IPS-20b (cell line): ENCODE data around the gene GBP5.
"Not testable (repeated sequence)": the region's sequence is repeated elsewhere in the genome, so short reads cannot be mapped to it uniquely, and the experiment has no call there.

Experiments
- H3K27ac ChIP-seq: one replicate; pipeline ENCODE4 v1.5.1; 2013; ENCODE audit warnings: low read length
- H3K27me3 ChIP-seq: 2 replicates; pipeline ENCODE4 v1.6.1; 2013; ENCODE audit warnings: mild to moderate bottlenecking, low read length, inconsistent platforms; ENCODE audit not compliant: insufficient read depth
- H3K36me3 ChIP-seq: 2 replicates; pipeline ENCODE4 v1.6.1; 2013; ENCODE audit warnings: low read depth, mild to moderate bottlenecking, inconsistent platforms, low read length, moderate library complexity; ENCODE audit not compliant: insufficient read depth
- H3K4me1 ChIP-seq: 2 replicates; pipeline ENCODE4 v1.6.1; 2013; ENCODE audit warnings: mild to moderate bottlenecking, control low read depth, inconsistent platforms, low read length, moderate library complexity; ENCODE audit not compliant: insufficient read depth
- H3K4me3 ChIP-seq: 2 replicates; pipeline ENCODE4 v1.5.1; 2013; ENCODE audit warnings: mild to moderate bottlenecking, low read length, inconsistent platforms
- H3K9ac ChIP-seq: 2 replicates; pipeline ENCODE4 v1.6.1; 2013; ENCODE audit warnings: low read depth, mild to moderate bottlenecking, inconsistent platforms, low read length, moderate library complexity
- H3K9me3 ChIP-seq: 2 replicates; pipeline ENCODE4 v1.6.1; 2013; ENCODE audit warnings: mild to moderate bottlenecking, low read depth, low read length, inconsistent platforms; ENCODE audit not compliant: insufficient read depth

The GBP5 gene, protein sequence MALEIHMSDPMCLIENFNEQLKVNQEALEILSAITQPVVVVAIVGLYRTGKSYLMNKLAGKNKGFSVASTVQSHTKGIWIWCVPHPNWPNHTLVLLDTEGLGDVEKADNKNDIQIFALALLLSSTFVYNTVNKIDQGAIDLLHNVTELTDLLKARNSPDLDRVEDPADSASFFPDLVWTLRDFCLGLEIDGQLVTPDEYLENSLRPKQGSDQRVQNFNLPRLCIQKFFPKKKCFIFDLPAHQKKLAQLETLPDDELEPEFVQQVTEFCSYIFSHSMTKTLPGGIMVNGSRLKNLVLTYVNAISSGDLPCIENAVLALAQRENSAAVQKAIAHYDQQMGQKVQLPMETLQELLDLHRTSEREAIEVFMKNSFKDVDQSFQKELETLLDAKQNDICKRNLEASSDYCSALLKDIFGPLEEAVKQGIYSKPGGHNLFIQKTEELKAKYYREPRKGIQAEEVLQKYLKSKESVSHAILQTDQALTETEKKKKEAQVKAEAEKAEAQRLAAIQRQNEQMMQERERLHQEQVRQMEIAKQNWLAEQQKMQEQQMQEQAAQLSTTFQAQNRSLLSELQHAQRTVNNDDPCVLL

GRCh38 chr1:89272269-89273041 is at the start of gene GBP5:
GBP5 (minus strand) TSS chr1:89272860; CDS start chr1:89269555, 3,305 bp downstream.
- not testable (repeated sequence) for H3K9ac ChIP-seq, H3K27ac ChIP-seq, H3K36me3 ChIP-seq, H3K9me3 ChIP-seq, H3K4me1 ChIP-seq, H3K27me3 ChIP-seq, H3K4me3 ChIP-seq

GRCh38 chr1:89322402-89322801 is 49.7 kb upstream of the GBP5 start:
- H3K4me1 ChIP-seq: peaks cover 8% of the 10 kb centered on the region
- H3K36me3 ChIP-seq: no peaks in the 10 kb centered on the region
- H3K9ac ChIP-seq: no peak overlapping the region
- no peak overlapping the region for H3K27ac ChIP-seq
- peaks cover 15% of the 10 kb centered on the region; the same call in 1 of the 2 replicates for H3K9me3 ChIP-seq
- no peak overlapping the region for H3K4me3 ChIP-seq
- H3K27me3 ChIP-seq: no peaks in the 10 kb centered on the region

DNA sequence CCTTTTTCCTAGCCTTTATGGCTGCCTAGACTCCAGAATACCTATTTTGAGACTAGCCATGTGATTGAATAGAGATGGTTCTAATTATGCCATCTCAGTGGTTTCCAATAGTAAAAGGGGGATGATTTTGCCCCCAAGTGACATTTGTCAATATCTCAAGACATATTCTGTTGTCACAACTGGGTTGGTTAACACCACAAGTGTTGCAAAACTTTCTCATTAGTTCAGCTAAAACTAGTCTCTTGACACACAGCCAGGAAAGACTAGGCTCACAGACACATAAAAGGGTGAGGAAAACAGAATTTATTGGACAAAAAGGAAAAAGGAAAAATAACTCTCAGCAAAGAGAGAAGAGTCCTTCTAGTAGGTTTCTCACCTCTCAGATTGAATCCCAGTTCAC is 39.9 kb upstream of the GBP5 start:
- no peak overlapping the region for H3K9ac ChIP-seq
- no peaks in the 10 kb centered on the region; the same call in 1 of the 2 replicates for H3K9me3 ChIP-seq
- no peak overlapping the region for H3K4me3 ChIP-seq
- H3K4me1 ChIP-seq: no peaks in the 10 kb centered on the region
- H3K27me3 ChIP-seq: no peaks in the 10 kb centered on the region
- no peak overlapping the region for H3K27ac ChIP-seq
- H3K36me3 ChIP-seq: no peaks in the 10 kb centered on the region

DNA sequence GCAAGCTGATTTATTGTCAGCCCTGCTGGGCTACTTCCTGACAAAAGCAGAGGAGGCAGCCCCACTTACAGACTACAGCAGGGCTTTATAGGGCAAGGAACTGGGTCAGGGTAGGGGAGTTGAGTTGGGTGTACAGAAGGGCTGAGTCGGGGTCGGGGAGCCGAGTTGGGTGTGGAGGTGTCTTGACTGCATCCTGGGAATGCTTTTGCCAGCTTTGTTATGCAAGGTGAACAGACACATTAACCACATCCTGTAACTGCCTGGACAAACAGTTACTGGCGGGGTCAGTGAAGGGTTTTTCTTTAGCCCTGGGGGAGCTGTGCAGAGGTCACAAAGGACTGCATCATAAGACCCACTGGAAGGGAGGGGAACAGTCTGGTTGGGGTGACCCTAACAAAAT is 39.1 kb upstream of the GBP5 start:
- Histone ChIP-seq H3K36me3 (no peaks in the 10 kb centered on the region), H3K9me3 (no peaks in the 10 kb centered on the region; the same call in 1 of the 2 replicates), H3K4me3 (no peak overlapping the region), H3K27me3 (no peaks in the 10 kb centered on the region), H3K4me1 (no peaks in the 10 kb centered on the region), H3K9ac (no peak overlapping the region), H3K27ac (no peak overlapping the region)

DNA sequence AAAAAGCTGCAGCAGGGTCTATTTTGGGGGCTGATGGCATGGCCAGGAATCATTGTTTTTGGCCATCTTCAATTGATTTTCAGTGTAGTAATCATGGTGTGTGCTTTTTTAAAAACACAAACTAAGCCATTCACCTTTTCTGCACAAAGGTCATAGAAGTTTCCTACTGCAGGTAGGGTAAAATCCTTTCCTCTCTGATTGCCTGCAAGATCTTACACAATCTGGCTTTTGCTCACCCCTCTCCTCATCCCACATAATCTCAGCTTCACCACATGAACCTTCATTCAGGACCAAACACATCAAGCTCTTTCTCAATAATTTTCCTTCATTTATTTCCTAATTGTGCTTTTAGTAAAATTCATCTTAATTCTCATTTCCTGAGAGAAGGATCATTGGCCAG is 38.3 kb upstream of the GBP5 start:
- H3K9ac ChIP-seq: no peak overlapping the region
- no peaks in the 10 kb centered on the region; the same call in 1 of the 2 replicates for H3K9me3 ChIP-seq
- H3K36me3 ChIP-seq: no peaks in the 10 kb centered on the region
- no peaks in the 10 kb centered on the region for H3K27me3 ChIP-seq
- H3K4me3 ChIP-seq: no peak overlapping the region
- no peak overlapping the region for H3K27ac ChIP-seq
- H3K4me1 ChIP-seq: no peaks in the 10 kb centered on the region

DNA sequence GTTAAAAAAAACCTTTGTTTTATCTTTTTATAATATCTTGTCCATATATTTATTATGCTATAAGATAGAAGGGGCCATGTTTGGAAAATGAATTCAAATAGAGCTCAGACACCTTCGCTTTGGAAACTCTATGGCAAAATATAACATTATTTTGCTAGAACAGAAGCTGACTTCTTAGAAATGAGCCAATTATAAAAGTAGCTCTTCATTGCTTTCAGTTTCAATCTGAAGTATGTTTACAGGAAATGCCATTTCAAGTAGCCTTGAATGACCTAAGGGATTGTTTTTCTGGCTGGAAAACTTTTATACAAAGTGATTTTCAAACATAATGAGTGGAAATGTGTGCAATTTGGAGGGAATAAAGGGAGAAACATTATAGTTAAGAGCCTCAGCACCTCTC is 37.8 kb upstream of the GBP5 start:
- Histone ChIP-seq H3K9me3 (no peaks in the 10 kb centered on the region; the same call in 1 of the 2 replicates), H3K9ac (no peak overlapping the region), H3K4me1 (no peaks in the 10 kb centered on the region), H3K36me3 (no peaks in the 10 kb centered on the region), H3K4me3 (no peak overlapping the region), H3K27ac (no peak overlapping the region), H3K27me3 (no peaks in the 10 kb centered on the region)

DNA sequence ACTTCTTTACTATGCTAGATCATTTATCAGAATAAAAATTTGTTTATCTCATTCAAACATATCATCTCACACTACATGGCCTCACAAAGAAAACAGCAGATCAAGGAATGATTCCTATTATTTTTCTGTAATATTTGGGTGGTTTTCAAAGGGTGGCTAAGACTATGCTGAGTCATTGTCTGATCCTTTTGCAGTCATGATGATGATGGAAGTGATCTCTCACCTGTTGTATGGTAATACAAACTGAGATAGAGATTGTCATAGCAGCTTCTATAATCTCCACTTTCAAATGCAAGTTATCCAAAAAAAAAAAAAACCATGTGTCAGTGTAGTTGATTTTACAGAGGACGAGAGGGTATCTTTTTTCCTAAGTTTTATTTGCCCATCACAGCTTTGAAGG is 37.2 kb upstream of the GBP5 start:
- Histone ChIP-seq H3K27ac (no peak overlapping the region), H3K4me1 (no peaks in the 10 kb centered on the region), H3K36me3 (no peaks in the 10 kb centered on the region), H3K27me3 (no peaks in the 10 kb centered on the region), H3K9ac (no peak overlapping the region), H3K9me3 (no peaks in the 10 kb centered on the region; the same call in 1 of the 2 replicates), H3K4me3 (no peak overlapping the region)

DNA sequence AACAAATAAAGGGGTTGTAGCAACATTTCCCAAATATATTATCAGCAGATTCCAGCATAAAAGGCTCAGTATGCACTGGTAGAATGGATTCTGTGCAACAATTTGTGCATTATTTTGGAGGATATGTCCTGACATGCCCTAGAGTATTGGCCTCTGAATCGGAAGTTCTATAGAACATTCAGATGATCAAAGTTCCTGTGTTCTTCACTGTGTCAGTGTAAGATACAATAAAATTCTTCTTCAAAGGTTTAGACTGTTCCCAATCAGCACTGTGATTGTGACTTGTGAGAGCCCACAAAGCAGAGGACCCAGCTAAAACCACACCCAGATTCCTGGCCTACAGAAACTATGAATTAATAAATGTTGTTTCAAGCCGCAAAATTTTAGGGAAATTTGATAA is 33.6 kb upstream of the GBP5 start:
- no peaks in the 10 kb centered on the region for H3K4me1 ChIP-seq
- no peaks in the 10 kb centered on the region for H3K9me3 ChIP-seq
- no peak overlapping the region for H3K9ac ChIP-seq
- no peak overlapping the region for H3K27ac ChIP-seq
- H3K27me3 ChIP-seq: no peaks in the 10 kb centered on the region
- no peak overlapping the region for H3K4me3 ChIP-seq
- no peaks in the 10 kb centered on the region for H3K36me3 ChIP-seq

DNA sequence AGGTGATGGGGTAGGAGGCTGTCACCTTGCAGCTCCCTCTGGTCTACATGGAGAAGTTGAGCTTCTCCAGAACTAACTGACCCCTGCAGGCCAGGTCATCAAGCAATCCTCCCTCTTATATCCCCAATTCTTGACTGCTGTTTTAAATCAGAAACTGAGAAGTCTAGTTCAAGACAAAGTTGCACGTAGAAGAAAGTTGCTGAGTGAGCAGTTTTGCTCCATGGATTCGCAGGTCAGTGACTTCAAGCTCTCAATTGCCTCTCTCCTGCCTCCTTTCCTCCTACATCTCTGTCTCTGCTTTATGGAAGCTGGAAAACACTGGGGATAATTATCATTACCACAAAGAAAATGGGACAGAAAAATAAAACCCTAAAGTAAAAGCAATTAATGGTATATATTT is 32.8 kb upstream of the GBP5 start:
- Histone ChIP-seq H3K36me3 (no peaks in the 10 kb centered on the region), H3K9ac (no peak overlapping the region), H3K27ac (no peak overlapping the region), H3K27me3 (no peaks in the 10 kb centered on the region), H3K4me1 (no peaks in the 10 kb centered on the region), H3K9me3 (no peaks in the 10 kb centered on the region), H3K4me3 (no peak overlapping the region)

- Histone ChIP-seq H3K9me3 (no peaks in the 10 kb centered on the region), H3K27me3 (no peaks in the 10 kb centered on the region), H3K4me3 (no peak overlapping the region), H3K9ac (no peak overlapping the region), H3K36me3 (no peaks in the 10 kb centered on the region), H3K27ac (no peak overlapping the region), H3K4me1 (no peaks in the 10 kb centered on the region)
Measured at GRCh38 chr1:89304572-89305230, 32.0 kb upstream of the GBP5 start.

- no peaks in the 10 kb centered on the region for H3K36me3 ChIP-seq
- H3K9ac ChIP-seq: no peak overlapping the region
- H3K27ac ChIP-seq: no peak overlapping the region
- no peaks in the 10 kb centered on the region for H3K4me1 ChIP-seq
- H3K4me3 ChIP-seq: no peak overlapping the region
- no peaks in the 10 kb centered on the region for H3K9me3 ChIP-seq
- H3K27me3 ChIP-seq: no peaks in the 10 kb centered on the region
Measured at GRCh38 chr1:89302697-89303332, 30.2 kb upstream of the GBP5 start.
